A172 (cell line): ENCODE measurements around the gene PITPNM2. TPM values are rescaled to one million over a fixed set of nuclear protein-coding genes. Genes with fewer than 3 reads are reported as not detected.
"Not testable (repeated sequence)": the region's sequence is repeated elsewhere in the genome, so short reads cannot be mapped to it uniquely, and the experiment has no call there.

Experiments used
- DNase-seq: peaks from one replicate; pipeline ENCODE4 v3.0.0-alpha.2; 2015; ENCODE audit warnings: low spot score
- total RNA-seq: library from RNA; depleted of rRNA; stranded (reverse); fragments of >200 nt; shearing (Covaris generic); gene quantifications from 2 replicates; pipeline ENCODE4 v1.2.3, GENCODE V29; 2014

The PITPNM2 gene
- total RNA-seq, 1 experiment from 2014 or later: 1.8 TPM

DNA sequence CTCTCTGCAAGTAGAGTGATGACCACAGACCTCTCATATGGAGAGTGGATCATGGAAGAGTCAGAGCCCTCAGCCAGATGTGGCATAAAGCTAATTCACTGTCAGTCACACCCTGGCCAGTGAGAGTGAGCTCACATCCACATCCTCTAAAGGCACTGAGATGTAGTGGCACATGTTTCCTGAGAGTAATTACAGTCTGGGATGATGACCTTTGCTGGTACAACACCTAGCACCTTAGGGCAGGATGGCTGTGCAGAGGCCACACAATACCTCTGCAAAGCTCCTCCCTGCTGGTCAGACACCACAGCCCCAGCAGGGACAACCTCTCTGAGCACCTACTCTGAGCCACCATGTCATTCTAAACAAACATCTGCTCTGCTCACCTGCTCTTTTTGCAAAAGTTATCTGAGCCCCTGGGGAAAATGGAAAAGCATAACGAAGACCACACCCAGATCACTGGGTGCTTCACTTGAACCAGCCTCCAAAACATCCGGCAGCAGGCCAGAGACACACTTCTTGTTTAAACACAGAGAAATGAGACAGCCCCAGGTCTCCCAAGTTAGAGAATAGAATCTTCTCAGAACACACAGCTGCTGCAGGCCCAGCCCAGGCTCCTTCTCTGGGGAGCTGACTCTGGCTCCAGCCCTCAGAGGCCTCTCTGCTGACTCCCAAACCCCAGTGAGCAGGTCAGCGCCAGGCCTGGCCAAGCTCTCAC lies 30.3 kb downstream of the PITPNM2 start:
- DNase-seq: no peak

- DNase-seq: no peak
These were observed 31.1 kb downstream of the PITPNM2 start for GRCh38 chr12:123119808-123120207.

GRCh38 chr12:123118497-123118896 lies 32.4 kb downstream of the PITPNM2 start:
- no peak for DNase-seq

DNA sequence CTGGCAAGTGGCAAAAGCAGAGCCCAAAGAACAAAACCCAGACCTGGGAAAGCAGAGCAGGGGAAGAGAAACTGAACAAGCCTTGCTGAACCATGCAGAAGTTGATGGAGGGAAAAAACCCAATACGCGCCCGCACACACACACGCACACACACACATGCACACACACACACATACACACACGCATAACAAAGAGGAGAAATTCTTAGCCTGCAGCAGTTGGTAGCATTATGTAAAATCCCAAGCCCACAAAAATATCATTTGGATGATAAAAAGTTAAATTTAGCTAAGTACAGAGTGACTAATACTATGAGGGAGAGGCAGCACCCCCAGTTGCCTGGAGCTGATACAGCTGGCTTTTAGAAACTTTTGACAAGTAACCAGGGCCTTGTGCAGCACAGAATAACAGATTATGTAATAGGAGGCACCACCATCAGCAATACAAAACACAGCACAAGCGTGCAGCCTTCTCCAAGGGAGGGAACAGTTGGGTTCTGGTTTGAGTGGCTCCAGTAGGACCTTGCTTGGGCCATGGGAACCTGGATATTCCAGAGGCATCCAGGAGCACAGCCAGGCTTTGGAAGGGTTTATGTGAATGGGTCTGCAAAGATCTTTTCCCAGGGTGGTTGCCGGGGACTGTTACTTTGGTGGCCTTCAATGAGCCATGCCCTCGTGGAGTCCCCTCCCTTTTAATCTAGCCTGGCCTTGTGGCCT lies 35.3 kb downstream of the PITPNM2 start:
- DNase-seq: peak; percentile 80

DNA sequence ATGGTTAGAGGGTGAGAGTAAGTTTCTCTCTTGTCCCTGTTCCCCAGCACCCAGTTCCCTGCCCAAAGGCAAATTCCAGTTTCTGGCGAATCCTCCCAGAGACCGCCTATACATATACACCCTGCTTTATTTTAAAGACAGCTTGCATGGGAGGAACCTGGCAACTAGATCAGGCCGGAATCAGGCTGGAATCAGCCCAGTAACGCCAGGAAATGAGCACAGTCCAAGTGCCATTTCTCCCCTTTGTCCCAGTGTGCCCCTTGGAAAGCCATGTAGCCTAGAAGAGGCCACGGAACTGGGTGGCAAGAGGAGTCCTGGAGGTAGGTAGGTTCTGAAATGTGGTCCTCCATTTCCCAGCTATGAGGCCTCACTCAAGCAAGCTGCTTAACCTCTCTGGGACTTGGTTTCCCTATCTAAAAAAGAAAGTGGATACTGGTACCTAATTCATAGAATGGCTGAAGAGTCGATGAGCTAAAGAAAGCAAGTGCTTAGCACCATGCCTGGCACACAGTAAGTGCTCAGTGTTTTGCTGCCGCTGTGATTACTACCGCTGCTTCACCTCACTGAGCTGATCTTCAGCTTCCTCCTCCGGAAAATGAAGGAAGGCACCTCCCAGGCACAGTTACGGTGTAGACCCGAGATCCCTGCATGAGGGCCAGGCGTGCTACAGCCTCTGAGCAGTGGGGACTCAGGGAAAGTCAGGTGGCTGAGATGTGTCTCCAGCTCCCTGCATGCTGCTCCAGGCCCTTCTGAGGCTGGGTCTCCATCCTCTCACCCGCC lies 36.4 kb downstream of the PITPNM2 start:
- DNase-seq: no peak

DNA sequence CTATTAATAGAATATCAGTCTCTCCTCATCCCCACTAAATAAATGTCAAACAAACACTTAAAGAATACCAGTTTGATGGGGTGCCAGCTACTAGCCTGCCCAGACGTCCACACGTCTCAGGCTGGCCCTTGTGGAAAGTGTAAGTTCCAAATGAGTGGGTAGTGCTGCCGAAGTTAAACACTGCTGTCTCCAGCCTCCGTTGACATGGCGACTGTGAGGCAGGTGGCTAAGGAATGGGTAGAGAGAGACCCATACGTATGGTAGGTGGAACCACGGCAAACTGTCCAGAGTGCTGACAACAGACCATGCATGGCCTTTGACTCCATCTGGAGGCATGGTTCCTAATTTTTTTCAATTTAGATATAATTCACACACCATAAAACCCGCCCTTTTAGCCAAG lies 37.9 kb downstream of the PITPNM2 start:
- no peak for DNase-seq

GRCh38 chr12:123111498-123112165 lies 39.3 kb downstream of the PITPNM2 start:
- DNase-seq: no peak

GRCh38 chr12:123109319-123109772 lies 41.5 kb downstream of the PITPNM2 start:
- DNase-seq: no peak

GRCh38 chr12:123108682-123109066 lies 42.2 kb downstream of the PITPNM2 start:
- no peak for DNase-seq

DNA sequence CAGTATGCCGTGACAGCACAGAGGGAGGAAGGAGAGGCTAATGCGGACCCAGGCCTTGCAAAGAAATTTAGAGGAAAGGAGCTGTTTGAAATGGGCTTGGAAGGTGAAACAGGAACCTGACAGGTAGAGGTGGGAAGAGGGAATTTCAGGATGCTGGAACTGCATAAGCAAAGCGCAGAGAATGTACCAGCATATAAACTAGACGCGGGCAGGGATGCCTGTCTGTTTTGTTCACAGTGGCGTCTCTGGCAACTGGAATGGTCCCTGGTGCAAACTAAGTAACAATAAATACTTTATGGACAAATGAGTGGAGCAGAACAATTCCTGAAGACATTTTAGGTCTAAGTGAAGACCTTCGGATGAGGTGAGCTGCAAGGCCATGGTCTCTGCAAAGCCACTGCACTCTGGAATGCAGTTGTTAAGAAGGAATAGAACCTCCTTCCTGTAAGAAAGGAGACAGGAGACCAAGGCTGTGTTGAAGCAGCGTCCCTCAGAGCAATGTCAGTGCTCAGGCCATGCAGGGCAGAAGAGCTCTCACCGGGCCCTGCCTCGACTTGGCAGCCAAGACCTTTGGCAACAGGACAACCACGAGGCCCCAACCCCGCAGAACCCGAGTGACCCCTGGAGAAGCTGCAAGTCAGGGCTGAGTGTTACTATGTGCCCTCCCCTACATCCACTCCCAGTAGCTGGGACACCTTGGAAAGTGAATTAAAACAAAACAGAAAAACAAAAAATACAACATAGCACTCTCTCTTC lies 42.8 kb downstream of the PITPNM2 start:
- no peak for DNase-seq

GRCh38 chr12:123106640-123107359 lies 44.1 kb downstream of the PITPNM2 start:
- peak; percentile 55 for DNase-seq

DNA sequence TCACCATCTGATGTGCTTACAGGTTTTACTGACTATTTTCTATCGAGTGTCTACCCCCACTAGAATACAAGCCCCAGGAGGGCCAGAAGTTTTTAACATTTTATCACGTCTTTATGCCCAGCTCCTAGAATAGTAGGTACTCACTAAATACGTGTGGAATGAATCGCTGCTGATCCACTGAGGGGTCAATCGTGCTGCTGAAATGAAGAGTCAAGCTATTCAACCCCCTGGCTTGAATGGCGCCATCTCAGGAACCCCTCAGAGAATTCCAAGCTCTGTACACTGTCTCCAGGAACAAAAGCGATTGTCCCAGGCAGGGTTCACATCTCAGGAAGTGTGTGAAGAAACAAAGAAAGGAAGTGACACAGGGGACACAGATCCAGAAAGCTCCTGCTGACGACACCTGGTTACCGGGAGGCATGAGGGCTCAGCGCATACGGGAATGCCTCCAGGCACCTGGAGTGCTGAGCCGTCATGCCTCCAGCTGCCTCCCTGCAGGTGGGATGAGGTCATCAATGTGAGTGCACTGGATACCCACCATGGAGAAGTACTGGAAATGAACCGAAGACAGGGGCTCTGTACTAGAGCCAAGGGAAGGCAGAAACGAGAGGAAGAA lies 45.6 kb downstream of the PITPNM2 start:
- DNase-seq: no peak

DNA sequence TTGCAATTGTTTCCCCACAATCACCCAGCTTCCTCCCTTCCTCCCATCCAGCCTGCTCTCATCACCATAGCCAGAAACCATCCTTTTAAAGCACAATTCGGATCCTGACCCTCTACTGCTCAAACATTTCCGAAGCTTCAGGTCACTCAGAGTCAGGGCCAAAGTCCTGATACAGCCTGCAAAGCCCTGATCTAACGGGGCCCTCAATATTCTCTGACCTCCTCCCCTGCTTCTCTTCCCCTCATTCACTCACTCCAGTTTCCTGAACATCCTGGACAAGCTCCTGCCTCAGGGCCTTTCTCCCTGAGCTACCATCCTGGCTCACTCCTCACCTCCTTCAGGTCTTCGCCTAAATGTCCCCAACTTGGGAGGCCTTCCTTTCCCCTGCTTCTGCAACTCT lies 46.1 kb downstream of the PITPNM2 start:
- DNase-seq: no peak

DNA sequence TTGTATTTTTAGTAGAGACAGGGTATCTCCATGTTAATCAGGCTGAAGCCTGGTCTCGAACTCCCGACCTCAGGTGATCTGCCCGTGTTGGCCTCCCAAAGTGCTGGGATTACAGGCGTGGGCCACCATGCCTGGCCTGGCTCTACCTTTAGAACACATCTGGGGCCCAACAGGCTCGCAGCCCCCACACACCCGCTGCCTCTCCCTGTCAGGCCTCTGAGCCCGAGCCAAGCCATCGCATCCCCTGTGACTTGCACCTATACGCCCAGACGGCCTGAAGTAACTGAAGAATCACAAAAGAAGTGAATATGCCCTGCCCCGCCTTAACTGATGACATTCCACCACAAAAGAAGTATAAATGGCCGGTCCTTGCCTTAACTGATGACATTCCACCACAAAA lies 46.8 kb downstream of the PITPNM2 start:
- DNase-seq: not testable (repeated sequence)

GRCh38 chr12:123102781-123103503 lies 47.9 kb downstream of the PITPNM2 start:
- no peak for DNase-seq

- DNase-seq: no peak
These were observed 48.5 kb downstream of the PITPNM2 start for GRCh38 chr12:123102366-123102765.

DNA sequence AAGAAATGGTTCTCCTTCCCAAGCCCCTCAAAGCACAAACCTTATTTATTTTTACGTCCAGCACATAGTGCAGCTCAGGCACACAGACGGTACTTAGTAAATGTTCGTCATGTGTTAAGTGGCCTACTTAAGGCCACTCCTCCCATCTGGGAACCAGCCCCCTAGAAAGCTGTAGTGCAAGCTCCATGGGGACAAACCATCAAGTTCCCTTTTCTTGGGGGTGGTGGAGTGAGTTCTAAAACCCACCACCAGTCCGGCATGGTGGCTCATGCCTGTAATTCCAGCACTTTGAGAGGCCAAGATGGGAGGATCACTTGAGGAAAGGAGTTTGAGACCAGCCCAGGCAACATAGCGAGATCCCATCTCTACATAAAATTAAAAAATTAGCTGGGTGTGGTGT lies 49.4 kb downstream of the PITPNM2 start:
- no peak for DNase-seq
